ENCODE data around the gene TRPM2.
A peak's percentile ranks its signal among the peaks of the same experiment; 100 is the strongest.

TRPM2 gene

GRCh38 chr21:44434568-44434925 lies 81.1 kb downstream of the TRPM2 start:
- peak; percentile 10 for DNase-seq

- DNase-seq: peak; percentile 9
Measured at GRCh38 chr21:44434936-44435635, 81.7 kb downstream of the TRPM2 start.

GRCh38 chr21:44436111-44436611 lies 82.7 kb downstream of the TRPM2 start:
- DNase-seq: no peak

DNA sequence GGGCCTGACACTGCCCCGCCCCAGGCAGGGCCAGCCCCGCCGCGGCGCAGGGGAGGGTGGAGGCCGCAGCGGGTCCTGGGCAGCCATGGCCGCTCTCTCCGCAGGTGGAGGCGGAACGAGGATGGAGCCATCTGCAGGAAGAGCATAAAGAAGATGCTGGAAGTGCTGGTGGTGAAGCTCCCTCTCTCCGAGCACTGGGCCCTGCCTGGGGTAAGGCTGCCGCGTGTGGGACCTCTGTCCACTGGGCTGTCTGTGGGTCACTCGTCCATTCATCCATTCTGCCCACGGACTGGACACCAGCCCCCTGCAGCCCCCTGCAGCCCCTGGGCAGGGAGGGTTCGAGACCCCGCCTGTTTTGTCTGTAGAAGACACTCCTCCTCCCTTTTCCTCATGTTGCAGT lies 83.5 kb downstream of the TRPM2 start:
- DNase-seq: no peak

DNA sequence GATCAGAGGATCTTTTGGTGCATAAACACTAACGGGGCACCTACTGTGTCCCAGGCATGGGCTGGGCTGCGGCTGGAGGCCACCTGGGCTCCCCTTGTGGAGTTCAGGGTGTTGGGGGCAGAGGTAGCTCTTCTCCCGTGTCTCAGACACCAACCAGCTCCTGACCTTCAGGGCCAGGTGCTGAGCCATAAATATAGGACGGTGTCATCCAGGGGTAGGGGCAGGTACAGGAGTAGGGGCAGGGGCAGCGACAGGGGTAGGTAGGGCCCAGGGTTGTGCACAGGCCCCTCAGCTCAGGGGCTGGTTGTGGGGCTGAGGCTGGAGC lies 83.9 kb downstream of the TRPM2 start:
- DNase-seq: no peak

- no peak for DNase-seq
Measured at GRCh38 chr21:44437696-44438431, 84.4 kb downstream of the TRPM2 start.

GRCh38 chr21:44438531-44439210 lies 85.2 kb downstream of the TRPM2 start:
- no peak for DNase-seq

- DNase-seq: no peak
Measured at GRCh38 chr21:44439211-44439600, 85.8 kb downstream of the TRPM2 start.

DNA sequence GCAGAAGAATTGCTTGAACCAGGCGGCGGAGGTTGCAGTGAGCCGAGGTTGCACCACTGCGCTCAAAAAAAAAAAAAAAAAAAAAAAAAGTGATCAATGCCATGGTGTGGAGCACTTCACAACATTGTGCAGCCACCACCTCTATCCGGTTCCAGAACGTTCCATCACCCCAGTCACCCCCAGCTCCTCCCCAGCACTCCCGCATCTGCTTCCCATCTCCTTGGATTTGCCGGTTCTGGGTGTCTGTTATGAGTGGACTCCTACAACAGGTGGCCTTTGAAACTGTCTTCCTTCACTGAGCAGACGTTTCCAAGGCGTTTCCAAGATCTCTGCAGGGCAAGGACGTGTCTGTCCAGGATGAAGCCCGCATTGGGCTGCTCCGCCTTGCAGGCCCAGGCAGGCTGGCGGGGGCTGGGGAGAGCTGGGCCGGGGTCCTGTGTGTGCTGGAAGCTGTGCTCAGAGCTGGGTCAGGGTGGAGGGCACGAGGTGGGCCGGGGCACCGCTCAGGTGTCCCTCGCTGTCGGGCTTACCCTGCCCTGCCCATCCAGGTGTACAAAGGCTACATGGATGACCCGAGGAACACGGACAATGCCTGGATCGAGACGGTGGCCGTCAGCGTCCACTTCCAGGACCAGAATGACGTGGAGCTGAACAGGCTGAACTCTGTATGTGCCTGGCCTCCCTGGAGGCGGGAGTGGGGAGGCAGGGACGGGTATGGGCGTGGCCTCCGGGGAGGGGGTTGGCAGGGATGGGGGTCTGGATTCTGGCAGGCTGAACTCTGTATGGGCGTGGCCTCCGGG lies 87.0 kb downstream of the TRPM2 start:
- DNase-seq: no peak

DNA sequence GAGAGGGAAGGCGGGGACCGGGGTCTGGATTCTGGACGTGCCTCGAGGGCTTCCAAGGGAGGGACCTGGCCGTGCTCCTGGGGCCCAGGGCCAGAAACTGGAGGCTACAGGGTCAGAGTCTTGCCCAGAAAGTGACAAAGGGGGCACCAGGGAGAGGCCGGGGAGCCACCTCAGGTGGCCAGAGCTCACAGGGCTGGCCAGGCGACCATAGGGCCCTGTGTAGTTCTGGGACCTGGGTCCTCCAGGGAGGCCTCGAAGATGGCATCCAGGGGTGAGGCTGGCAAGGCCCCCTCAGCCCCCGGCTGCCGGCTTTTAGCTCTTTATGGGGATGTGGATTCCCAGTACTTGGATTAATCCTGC lies 87.6 kb downstream of the TRPM2 start:
- DNase-seq: no peak

DNA sequence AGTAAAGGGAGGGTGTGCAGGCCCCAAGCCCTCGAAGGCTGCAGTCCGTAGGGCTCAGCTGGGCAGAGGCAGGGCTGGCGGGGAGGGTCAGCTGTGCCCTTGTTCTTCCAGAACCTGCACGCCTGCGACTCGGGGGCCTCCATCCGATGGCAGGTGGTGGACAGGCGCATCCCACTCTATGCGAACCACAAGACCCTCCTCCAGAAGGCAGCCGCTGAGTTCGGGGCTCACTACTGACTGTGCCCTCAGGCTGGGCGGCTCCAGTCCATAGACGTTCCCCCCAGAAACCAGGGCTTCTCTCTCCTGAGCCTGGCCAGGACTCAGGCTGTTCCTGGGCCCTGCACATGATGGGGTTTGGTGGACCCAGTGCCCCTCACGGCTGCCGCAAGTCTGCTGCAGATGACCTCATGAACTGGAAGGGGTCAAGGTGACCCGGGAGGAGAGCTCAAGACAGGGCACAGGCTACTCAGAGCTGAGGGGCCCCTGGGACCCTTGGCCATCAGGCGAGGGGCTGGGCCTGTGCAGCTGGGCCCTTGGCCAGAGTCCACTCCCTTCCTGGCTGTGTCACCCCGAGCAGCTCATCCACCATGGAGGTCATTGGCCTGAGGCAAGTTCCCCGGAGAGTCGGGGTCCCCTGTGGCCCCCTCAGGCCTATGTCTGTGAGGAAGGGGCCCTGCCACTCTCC lies 88.3 kb downstream of the TRPM2 start:
- DNase-seq: no peak

DNA sequence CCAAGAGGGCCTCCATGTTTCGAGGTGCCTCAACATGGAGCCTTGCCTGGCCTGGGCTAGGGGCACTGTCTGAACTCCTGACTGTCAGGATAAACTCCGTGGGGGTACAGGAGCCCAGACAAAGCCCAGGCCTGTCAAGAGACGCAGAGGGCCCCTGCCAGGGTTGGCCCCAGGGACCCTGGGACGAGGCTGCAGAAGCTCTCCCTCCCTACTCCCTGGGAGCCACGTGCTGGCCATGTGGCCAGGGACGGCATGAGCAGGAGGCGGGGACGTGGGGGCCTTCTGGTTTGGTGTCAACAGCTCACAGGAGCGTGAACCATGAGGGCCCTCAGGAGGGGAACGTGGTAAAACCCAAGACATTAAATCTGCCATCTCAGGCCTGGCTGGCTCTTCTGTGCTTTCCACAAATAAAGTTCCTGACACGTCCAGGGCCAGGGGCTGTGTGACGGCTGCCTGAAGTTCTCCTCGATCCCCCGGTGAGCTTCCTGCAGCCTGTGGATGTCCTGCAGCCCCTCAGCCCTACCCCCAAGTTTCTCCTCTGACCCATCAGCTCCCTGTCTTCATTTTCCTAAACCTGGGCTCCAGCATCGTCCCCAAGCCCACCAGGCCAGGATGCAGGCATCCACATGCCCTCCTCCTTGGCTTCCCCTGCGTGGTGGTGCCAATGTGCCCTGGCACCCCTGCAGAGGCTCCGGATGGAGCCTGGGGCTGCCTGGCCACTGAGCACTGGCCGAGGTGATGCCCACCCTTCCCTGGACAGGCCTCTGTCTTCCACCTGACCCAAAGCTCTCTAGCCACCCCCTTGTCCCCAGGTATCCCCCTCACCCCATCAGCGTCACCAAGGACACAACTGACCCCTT lies 89.1 kb downstream of the TRPM2 start:
- DNase-seq: no peak

DNA sequence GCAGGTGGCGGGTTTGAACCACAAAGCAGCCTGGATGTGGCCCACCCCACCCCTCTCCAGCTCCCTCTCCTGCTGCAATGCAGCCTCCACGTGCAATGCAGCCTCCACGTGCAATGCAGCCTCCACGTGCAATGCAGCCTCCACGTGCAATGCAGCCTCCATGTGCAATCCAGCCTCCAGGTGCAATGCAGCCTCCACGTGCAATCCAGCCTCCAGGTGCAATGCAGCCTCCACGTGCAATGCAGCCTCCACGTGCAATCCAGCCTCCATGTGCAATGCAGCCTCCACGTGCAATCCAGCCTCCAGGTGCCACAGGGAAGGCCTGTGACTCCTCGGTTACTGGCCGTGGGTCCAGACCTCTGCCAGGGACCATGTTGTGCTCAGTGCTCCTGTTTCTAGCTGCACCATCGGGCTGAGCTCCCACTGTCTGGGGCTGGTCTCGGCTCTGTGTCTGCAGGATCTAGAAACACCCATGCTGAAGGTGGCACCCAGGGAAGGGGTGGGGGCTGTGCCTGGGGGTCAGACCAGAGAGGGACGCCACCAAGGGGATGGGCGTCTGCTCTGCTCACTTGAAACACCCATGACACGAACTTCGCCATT lies 90.0 kb downstream of the TRPM2 start:
- no peak for DNase-seq

- DNase-seq: no peak
Measured at GRCh38 chr21:44443891-44444285, 90.5 kb downstream of the TRPM2 start.

- DNase-seq: no peak
Measured at GRCh38 chr21:44444286-44444931, 91.0 kb downstream of the TRPM2 start.

DNA sequence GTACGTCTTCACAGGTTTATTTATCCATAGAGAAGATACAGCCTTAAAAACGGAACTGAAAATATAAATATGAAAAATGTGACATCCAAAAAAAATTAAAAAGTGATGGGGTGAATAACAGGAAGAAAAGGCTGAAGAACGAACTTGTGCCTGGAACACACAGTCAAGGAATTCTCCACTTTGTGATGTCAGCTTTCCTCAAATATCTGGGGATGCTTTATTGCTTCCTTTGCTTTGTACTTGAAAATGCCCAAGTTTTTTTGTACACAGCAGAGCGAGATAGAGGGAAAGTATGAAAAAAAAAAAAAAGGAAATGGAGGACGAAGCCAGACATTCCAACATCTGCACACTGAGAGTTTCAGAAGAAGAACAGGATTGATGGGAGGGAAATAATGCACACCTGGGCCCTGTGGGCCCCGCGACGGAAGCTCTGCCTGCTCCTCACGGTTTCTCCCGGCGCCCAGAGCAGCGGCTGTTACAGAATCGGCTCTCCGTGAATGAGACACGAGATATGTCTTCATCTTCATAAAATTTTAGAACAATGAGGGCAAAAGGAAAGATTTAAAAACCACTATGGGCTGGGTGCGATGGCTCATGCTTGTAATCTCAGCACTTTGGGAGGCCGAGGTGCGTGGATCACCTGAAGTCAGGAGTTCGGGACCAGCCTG lies 91.9 kb downstream of the TRPM2 start:
- DNase-seq: no peak

GRCh38 chr21:44448651-44449131 lies 95.3 kb downstream of the TRPM2 start:
- no peak for DNase-seq

GRCh38 chr21:44449473-44450363 lies 96.3 kb downstream of the TRPM2 start:
- DNase-seq: peak; percentile 13

- DNase-seq: peak; percentile 8
Measured at GRCh38 chr21:44450402-44450801, 97.0 kb downstream of the TRPM2 start.
